Esophagus muscularis mucosa (tissue), 4 donors: Measurements from ENCODE around the gene WNT9A.

Source experiments
- EP300 ChIP-seq: sonication (generic); formaldehyde crosslinking; IDR thresholded peaks from one replicate; pipeline ENCODE4 v1.6.1; 2017; ENCODE audit warnings: antibody characterized with exemption
- POLR2A ChIP-seq: fragments of 450-650 bp; IDR thresholded peaks from one replicate; pipeline ENCODE4 v1.6.1; 2017; ENCODE audit warnings: antibody characterized with exemption, moderate library complexity, mild to moderate bottlenecking, low read depth
- POLR2AphosphoS5 ChIP-seq, 2 donors: sonication (generic); formaldehyde crosslinking; IDR thresholded peaks; one replicate each; pipeline ENCODE4 v1.6.1; 2017; ENCODE audit warnings: antibody characterized with exemption in 2 of 2
- TF ChIP-seq, protein P1 (sequence below), 3 experiments: fragments of 200-600 bp in 2 of 3; fragments of 450-650 bp in 1 of 3; sonication (generic) in 2 of 3; IDR thresholded peaks; one replicate each; pipeline ENCODE4 v1.5.1; 2017 to 2019; ENCODE audit warnings: antibody characterized with exemption in 3 of 3, mild to moderate bottlenecking in 2 of 3, moderate library complexity in 1 of 3

GRCh38 chr1:227890451-227891222 lies 57.1 kb downstream of the WNT9A start:
- TF ChIP-seq, protein P1, sequence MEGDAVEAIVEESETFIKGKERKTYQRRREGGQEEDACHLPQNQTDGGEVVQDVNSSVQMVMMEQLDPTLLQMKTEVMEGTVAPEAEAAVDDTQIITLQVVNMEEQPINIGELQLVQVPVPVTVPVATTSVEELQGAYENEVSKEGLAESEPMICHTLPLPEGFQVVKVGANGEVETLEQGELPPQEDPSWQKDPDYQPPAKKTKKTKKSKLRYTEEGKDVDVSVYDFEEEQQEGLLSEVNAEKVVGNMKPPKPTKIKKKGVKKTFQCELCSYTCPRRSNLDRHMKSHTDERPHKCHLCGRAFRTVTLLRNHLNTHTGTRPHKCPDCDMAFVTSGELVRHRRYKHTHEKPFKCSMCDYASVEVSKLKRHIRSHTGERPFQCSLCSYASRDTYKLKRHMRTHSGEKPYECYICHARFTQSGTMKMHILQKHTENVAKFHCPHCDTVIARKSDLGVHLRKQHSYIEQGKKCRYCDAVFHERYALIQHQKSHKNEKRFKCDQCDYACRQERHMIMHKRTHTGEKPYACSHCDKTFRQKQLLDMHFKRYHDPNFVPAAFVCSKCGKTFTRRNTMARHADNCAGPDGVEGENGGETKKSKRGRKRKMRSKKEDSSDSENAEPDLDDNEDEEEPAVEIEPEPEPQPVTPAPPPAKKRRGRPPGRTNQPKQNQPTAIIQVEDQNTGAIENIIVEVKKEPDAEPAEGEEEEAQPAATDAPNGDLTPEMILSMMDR (IDR thresholded peaks at IDR 0.05), result no peak
- TF ChIP-seq EP300 (no peak), POLR2AphosphoS5 (IDR thresholded peaks at IDR 0.05) (no peak), POLR2A (no peak)
